T-helper 17 cell (primary cell): ENCODE data around the gene SP2. TPM values are rescaled to one million over a fixed set of nuclear protein-coding genes. Genes with fewer than 3 reads are reported as not detected.
"Not testable (repeated sequence)": the region's sequence is repeated elsewhere in the genome, so short reads cannot be mapped to it uniquely, and the experiment has no call there.

Experiments used
- ATAC-seq: fragments of 150-1000 bp; cut with Tn5 transposase; 2 replicates; pipeline ENCODE4 v1.10.0; 2021; ENCODE audit warnings: mild to moderate bottlenecking, moderate library complexity
- DNase-seq, 3 donors: peaks; one replicate each; pipeline versions ENCODE4 v3.0.0 to v3.0.0-alpha.2; 2020 to 2021
- H3K9me3 ChIP-seq: one replicate; pipeline ENCODE4 v1.7.0; 2013; ENCODE audit warnings: low read length, mild to moderate bottlenecking; ENCODE audit not compliant: control insufficient read depth, poor library complexity, severe bottlenecking
- H3K27ac Mint-ChIP-seq: one replicate; pipeline ENCODE4 v1.8.0; 2022; ENCODE audit warnings: mild to moderate bottlenecking, moderate library complexity, mixed read lengths
- H3K27me3 Mint-ChIP-seq: one replicate; pipeline ENCODE4 v1.8.0; 2022; ENCODE audit warnings: mixed read lengths
- H3K36me3 Mint-ChIP-seq: one replicate; pipeline ENCODE4 v1.8.0; 2022; ENCODE audit warnings: low read depth, mixed read lengths
- H3K4me1 Mint-ChIP-seq: one replicate; pipeline ENCODE4 v1.8.0; 2022; ENCODE audit warnings: mild to moderate bottlenecking, mixed read lengths
- H3K4me3 Mint-ChIP-seq: one replicate; pipeline ENCODE4 v1.8.0; 2022; ENCODE audit warnings: mild to moderate bottlenecking, moderate library complexity, mixed read lengths
- total RNA-seq, 4 donors: library from RNA in 2 of 4; stranded (reverse) in 2 of 4; gene quantifications; one replicate each; pipeline ENCODE4 v1.2.3 and lab custom pipeline; 2022 to 2026

The SP2 gene
- total RNA-seq, 2 donors from 2014 or later = 28.2 to 33.2 TPM

GRCh38 chr17:47927821-47928400 lies 31.9 kb downstream of the SP2 start:
- H3K4me3 Mint-ChIP-seq = no peak overlapping the region
- DNase-seq (no peak), ATAC-seq (no peak)
- H3K4me1 Mint-ChIP-seq = peaks cover 5% of the 10 kb centered on the region
- H3K27ac Mint-ChIP-seq = peak overlapping the region; percentile 32
- H3K36me3 Mint-ChIP-seq = peaks cover 17% of the 10 kb centered on the region
- no peaks in the 10 kb centered on the region for H3K27me3 Mint-ChIP-seq
- H3K9me3 ChIP-seq = no peaks in the 10 kb centered on the region

DNA sequence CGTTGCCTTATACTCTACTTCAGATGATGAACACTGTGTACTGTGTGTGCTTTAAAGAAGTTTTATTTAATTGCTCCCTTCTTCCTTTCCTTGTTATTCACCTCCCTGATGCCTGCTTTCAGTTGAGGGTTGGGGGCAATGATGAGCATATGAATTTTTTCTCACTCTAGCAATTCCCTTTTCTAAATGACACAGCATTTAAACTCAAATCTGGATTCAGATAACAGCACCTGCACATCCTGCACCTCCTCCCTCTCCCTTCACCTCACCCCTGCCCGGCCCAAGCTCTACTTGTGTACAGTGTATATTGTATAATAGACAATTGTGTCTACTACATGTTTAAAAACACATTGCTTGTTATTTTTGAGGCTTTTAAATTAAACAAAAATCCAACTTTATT lies 32.4 kb downstream of the SP2 start:
- peaks cover 17% of the 10 kb centered on the region for H3K36me3 Mint-ChIP-seq
- no peak overlapping the region for H3K4me3 Mint-ChIP-seq
- H3K4me1 Mint-ChIP-seq = peaks cover 5% of the 10 kb centered on the region
- no peak for ATAC-seq
- no peak for DNase-seq
- no peaks in the 10 kb centered on the region for H3K27me3 Mint-ChIP-seq
- no peaks in the 10 kb centered on the region for H3K9me3 ChIP-seq
- H3K27ac Mint-ChIP-seq = peak overlapping the region; percentile 32

DNA sequence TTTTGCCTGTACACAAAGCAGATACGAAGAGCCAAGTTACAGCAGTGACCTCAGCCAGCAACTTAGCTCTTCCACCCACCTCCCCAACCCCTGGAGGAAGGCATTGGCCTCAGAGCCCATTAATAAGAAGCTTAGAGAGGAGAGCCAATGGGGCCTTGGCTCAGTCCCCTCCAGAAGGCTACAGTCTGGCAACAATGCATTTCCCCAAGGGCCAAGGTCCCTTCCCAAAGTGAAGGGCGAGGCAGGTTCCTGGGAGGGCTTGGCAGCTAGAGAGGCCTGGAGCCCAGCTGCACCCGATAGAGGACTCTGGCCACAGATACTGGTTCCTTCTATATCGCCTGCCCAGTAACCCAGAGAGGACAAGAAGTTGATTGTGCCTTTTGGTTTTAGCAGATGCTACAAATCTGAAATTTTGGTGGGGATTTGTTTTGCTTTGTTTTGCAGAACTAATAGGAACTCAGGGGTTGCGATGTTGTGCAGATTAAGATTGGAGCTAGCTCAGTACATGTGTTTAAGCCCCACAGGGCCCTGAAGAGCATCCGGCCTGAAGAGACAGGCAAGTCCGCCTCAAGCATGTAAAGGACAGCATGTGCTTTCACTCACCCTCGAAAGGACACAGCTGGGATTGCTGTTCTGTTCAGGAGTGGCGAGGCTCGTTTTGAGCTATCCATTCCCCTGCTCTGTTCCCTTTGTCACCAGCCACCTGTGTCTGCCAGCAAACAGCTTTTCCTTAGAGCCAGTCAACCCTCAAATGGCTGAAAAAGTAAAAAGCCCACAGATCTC lies 33.4 kb downstream of the SP2 start:
- no peaks in the 10 kb centered on the region for H3K9me3 ChIP-seq
- DNase-seq = no peak
- Mint-ChIP-seq H3K36me3 (peaks cover 17% of the 10 kb centered on the region), H3K27ac (peak overlapping the region; percentile 32), H3K27me3 (no peaks in the 10 kb centered on the region), H3K4me1 (peaks cover 5% of the 10 kb centered on the region), H3K4me3 (no peak overlapping the region)
- no peak for ATAC-seq

GRCh38 chr17:47931848-47932247 lies 35.8 kb downstream of the SP2 start:
- H3K27me3 Mint-ChIP-seq = no peaks in the 10 kb centered on the region
- peak overlapping the region; percentile 79 for H3K27ac Mint-ChIP-seq
- DNase-seq (no peak), ATAC-seq (no peak)
- peaks cover 6% of the 10 kb centered on the region for H3K4me1 Mint-ChIP-seq
- H3K4me3 Mint-ChIP-seq = no peak overlapping the region
- H3K9me3 ChIP-seq = no peaks in the 10 kb centered on the region
- H3K36me3 Mint-ChIP-seq = peaks cover 8% of the 10 kb centered on the region

DNA sequence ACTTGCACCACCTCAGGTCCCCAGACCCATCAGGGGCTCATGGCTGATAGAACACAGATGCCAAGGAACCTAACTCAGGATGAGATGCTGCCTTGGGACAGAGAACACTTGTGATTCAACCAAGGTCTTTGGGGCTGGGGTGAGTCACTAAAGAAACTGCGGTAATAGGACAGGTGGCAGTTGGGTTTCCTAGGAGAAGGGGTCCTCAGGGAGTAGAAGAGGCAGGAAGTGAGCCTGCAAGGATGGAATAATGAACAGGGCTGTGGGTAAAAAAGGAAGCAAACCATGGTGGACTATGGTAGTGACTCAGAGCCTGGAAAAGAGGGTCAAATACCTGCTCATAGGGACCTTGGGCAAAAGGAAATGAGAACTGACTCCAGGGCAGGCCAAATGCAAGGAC lies 38.8 kb downstream of the SP2 start:
- H3K4me1 Mint-ChIP-seq = peaks cover 4% of the 10 kb centered on the region
- ATAC-seq (no peak), DNase-seq (no peak)
- H3K27me3 Mint-ChIP-seq = no peaks in the 10 kb centered on the region
- H3K36me3 Mint-ChIP-seq = no peaks in the 10 kb centered on the region
- H3K9me3 ChIP-seq = no peaks in the 10 kb centered on the region
- no peak overlapping the region for H3K4me3 Mint-ChIP-seq
- no peak overlapping the region for H3K27ac Mint-ChIP-seq

- not testable (repeated sequence) for H3K27ac Mint-ChIP-seq, H3K27me3 Mint-ChIP-seq, ATAC-seq, DNase-seq, H3K4me1 Mint-ChIP-seq, H3K36me3 Mint-ChIP-seq, H3K4me3 Mint-ChIP-seq, H3K9me3 ChIP-seq
Measured at GRCh38 chr17:47935468-47935867, 39.4 kb downstream of the SP2 start.

DNA sequence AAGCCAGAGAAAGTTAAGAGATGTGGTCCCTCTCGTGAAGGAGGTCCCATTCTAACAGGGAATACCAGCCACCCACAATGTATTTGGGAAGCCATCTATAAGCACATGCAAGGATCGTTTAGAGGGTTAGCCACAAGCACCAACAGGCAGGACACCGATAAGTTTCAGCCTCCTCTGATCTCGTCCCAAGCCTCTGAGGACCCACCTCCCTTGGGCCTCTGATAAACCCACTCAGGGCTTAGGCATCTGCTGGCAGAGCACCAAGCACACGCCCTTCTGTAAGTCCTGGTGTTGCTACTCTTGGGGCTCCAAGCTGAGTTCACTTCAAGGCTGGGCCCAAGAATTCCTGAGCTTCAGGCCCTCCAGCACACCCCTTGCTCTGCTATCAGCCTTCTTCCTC lies 39.9 kb downstream of the SP2 start:
- H3K4me3 Mint-ChIP-seq = no peak overlapping the region
- H3K9me3 ChIP-seq = no peaks in the 10 kb centered on the region
- DNase-seq (no peak), ATAC-seq (no peak)
- no peaks in the 10 kb centered on the region for H3K27me3 Mint-ChIP-seq
- peaks cover 6% of the 10 kb centered on the region for H3K4me1 Mint-ChIP-seq
- no peak overlapping the region for H3K27ac Mint-ChIP-seq
- no peaks in the 10 kb centered on the region for H3K36me3 Mint-ChIP-seq

DNA sequence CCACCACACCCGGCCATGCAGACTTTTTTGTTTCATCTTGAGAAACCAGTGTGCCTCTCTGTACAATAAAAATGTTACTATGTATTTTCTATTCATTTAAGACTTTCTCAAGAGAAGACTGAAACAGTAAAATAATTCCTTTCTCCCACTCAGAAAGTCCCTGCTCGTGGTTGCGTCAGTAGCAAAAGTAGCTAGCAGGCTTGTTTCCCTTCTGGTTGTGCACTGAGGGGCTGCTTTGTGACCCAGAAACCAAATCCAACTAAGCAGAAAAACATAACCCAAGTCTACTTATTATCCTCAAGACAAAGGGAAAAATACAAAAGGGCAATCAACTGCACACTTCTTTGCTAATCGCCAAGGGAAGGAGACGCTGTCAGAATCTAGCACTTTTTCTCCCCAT lies 41.9 kb downstream of the SP2 start:
- ATAC-seq (no peak), DNase-seq (no peak)
- peaks cover 16% of the 10 kb centered on the region for H3K4me1 Mint-ChIP-seq
- no peaks in the 10 kb centered on the region for H3K36me3 Mint-ChIP-seq
- H3K4me3 Mint-ChIP-seq = no peak overlapping the region
- H3K9me3 ChIP-seq = no peaks in the 10 kb centered on the region
- H3K27ac Mint-ChIP-seq = no peak overlapping the region
- H3K27me3 Mint-ChIP-seq = no peaks in the 10 kb centered on the region

DNA sequence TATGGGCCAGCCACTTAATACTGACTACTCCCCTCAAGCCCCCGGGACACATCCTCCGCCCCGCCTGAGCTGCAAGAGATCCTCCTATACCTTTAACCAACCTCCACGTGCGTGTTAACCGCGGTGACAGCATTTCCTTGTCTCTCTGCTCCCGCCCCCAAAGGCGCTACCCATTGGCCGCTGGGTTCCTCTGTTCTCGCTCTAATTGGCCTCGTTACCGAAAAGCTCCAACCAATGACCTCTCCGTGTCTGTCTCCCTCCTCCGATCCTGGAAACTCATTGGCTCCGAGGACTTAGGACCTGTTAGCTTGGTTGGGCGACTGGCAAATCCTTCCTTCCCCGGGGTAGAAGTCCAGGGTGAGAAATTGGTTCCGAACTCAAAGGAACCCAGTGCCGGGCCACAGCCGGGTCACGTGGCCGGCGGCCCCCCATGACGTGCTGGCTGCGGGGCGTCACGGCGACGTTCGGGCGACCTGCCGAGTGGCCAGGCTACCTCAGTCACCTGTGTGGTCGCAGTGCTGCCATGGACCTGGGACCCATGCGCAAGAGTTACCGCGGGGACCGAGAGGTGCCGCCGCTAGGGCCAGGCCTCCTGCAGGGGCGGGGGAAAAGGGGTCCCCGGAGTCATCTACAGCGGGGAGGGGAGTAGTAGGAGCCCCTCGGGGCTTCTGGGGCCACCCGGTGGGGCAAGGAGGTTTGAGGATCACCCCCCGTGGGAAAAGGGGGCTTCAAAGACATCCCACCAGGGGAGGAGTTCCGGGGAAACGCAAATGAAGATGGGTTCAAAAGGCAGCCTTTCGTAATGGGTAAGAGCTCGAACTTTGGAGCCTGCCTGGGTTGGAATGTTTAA lies 45.4 kb downstream of the SP2 start, which contains the start of gene PNPO:
Gene PNPO (plus strand): TSS at position 326 of the 850 bp plus-strand sequence. CDS start 105 bp downstream, at position 431.
- Mint-ChIP-seq H3K27me3 (no peaks in the 10 kb centered on the region), H3K4me1 (peaks cover 30% of the 10 kb centered on the region), H3K4me3 (peak within 1 kb of the TSS; percentile 79), H3K36me3 (peaks cover 5% of the 10 kb centered on the region), H3K27ac (peak within 1 kb of the TSS; percentile 67)
- ATAC-seq = peak; percentile 99
- no peaks in the 10 kb centered on the region for H3K9me3 ChIP-seq
- DNase-seq = peak; percentile 76 to 88 (median 82)

- H3K9me3 ChIP-seq = no peaks in the 10 kb centered on the region
- Mint-ChIP-seq H3K36me3 (peaks cover 5% of the 10 kb centered on the region), H3K27ac (peak overlapping the region; percentile 67), H3K4me3 (peak overlapping the region; percentile 79), H3K27me3 (no peaks in the 10 kb centered on the region), H3K4me1 (peaks cover 30% of the 10 kb centered on the region)
- no peak for DNase-seq
- ATAC-seq = no peak
Measured at GRCh38 chr17:47942096-47942510, 46.1 kb downstream of the SP2 start.

DNA sequence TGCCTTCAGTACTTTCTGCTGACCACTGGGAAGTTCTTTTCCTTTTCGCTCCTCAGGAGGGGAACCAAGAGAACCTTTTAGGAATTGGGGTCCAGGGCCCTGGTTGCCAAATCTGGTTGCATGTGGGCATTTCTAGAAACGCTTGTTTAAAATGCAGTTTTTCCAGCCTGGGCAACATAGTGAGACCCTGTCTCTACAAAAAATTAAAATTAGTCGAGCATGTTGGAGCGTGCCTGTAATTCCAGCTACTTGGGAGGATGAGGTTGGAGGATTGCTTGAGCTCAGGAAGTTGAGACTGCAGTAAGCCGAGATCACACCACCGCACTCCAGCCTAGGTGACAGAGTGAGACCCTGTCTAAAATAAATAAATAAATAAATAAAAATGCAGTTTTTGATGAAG lies 46.5 kb downstream of the SP2 start:
- ATAC-seq = no peak
- DNase-seq = no peak
- peaks cover 33% of the 10 kb centered on the region for H3K4me1 Mint-ChIP-seq
- H3K36me3 Mint-ChIP-seq = peaks cover 5% of the 10 kb centered on the region
- peak overlapping the region; percentile 67 for H3K27ac Mint-ChIP-seq
- no peaks in the 10 kb centered on the region for H3K9me3 ChIP-seq
- H3K4me3 Mint-ChIP-seq = peak overlapping the region; percentile 79
- no peaks in the 10 kb centered on the region for H3K27me3 Mint-ChIP-seq

DNA sequence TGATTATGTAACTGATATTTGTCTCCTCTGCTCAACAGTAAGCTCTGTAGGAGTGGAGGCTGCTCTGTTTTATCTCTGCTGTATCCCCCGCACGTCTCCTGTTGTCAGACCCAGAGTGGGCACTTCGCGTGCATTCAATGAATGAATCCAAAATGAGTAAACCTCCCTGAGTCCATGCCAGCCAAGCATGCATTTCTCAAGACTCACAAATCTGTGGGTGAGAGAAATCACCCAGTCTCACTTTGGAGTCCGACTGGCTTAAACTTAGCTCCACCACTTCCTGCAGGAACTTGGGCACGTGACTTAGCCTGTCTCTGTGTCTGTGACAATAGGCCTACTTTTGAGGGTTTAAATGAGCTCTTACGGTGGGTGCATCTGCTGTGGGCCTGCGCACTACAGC lies 49.0 kb downstream of the SP2 start:
- H3K4me3 Mint-ChIP-seq = peak overlapping the region; percentile 31
- DNase-seq (no peak), ATAC-seq (no peak)
- H3K9me3 ChIP-seq = no peaks in the 10 kb centered on the region
- H3K27me3 Mint-ChIP-seq = no peaks in the 10 kb centered on the region
- peaks cover 5% of the 10 kb centered on the region for H3K36me3 Mint-ChIP-seq
- H3K27ac Mint-ChIP-seq = peak overlapping the region; percentile 75
- peaks cover 39% of the 10 kb centered on the region for H3K4me1 Mint-ChIP-seq
